ENCODE data around the gene SP3. TPM values are rescaled to one million over a fixed set of nuclear protein-coding genes. Genes with fewer than 3 reads are reported as not detected.

SP3 gene
- total and polyA plus RNA-seq, 9 of the 15 experiments (the other 6 are each of a cell fraction or from before 2014, with no cell fraction given), result 12.0 to 106 (median 74.9) TPM

DNA sequence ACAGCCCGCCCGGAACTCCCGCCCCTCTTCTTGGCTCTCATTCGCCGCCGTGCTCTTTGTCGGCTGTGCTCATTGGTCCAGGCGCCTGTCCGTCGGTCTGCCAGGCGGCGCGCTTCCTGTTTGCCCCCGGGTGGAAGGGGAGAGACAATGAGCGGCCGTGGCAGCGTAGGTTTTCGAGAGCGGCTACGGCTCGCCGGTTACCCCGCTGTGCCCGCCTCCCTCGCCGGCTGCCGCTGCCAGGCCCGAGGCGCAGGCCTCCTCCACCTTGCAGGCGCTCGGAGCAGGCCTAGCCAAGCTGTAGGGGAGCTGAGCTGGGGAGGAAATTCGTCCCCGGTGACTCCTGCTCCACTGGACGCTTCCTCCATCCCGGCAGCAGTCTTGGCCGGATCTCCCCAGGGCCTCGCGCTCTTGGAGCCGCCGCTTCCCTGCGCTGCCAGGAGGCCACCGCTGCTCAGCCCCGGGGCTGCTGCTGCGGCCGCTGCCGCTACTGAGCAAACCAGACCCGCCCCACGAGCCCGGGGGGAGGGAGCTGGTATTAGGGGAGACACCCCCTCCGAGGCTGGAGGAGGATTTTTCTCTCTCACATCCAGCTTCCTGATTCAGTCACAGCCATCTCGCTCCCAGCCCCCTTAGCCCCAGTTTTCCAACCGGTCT is at the start of gene SP3 (continued):
- TF ChIP-seq, protein P1, sequence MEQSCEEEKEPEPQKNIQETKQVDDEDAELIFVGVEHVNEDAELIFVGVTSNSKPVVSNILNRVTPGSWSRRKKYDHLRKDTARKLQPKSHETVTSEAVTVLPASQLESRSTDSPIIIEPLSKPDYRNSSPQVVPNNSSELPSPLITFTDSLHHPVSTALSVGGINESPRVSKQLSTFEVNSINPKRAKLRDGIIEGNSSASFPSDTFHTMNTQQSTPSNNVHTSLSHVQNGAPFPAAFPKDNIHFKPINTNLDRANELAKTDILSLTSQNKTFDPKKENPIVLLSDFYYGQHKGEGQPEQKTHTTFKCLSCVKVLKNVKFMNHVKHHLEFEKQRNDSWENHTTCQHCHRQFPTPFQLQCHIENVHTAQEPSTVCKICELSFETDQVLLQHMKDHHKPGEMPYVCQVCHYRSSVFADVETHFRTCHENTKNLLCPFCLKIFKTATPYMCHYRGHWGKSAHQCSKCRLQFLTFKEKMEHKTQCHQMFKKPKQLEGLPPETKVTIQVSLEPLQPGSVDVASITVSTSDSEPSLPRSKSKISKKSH (CRISPR knock-in tag; IDR thresholded peaks at IDR 0.05), result no peak
- peak; percentile 34; the same call in 1 of the 2 replicates for TF ChIP-seq ETV1 (tag; conservative IDR thresholded peaks at IDR 0.05; ENCODE audit: low read depth)
- peak; percentile 88 for TF ChIP-seq TAF9B (IDR thresholded peaks at IDR 0.05; ENCODE audit: partially characterized antibody)
- TF ChIP-seq RFX1 (IDR thresholded peaks at IDR 0.05), result no peak
- peak; percentile 30; the same call in 1 of the 2 replicates for TF ChIP-seq MITF (IDR thresholded peaks at IDR 0.05)
- peak; percentile 89 for TF ChIP-seq POLR2H (tag; IDR thresholded peaks at IDR 0.05; ENCODE audit: low read depth)
- TF ChIP-seq CHD2 (IDR thresholded peaks at IDR 0.05; ENCODE audit: low read depth, low read length), result peak; percentile 84
- no peak for TF ChIP-seq ZNF696 (CRISPR knock-in tag; conservative IDR thresholded peaks at IDR 0.05)
- TF ChIP-seq U2AF2 (optimal IDR thresholded peaks at IDR 0.05; ENCODE audit: low read depth, low read length), result no peak
- TF ChIP-seq, protein P2, sequence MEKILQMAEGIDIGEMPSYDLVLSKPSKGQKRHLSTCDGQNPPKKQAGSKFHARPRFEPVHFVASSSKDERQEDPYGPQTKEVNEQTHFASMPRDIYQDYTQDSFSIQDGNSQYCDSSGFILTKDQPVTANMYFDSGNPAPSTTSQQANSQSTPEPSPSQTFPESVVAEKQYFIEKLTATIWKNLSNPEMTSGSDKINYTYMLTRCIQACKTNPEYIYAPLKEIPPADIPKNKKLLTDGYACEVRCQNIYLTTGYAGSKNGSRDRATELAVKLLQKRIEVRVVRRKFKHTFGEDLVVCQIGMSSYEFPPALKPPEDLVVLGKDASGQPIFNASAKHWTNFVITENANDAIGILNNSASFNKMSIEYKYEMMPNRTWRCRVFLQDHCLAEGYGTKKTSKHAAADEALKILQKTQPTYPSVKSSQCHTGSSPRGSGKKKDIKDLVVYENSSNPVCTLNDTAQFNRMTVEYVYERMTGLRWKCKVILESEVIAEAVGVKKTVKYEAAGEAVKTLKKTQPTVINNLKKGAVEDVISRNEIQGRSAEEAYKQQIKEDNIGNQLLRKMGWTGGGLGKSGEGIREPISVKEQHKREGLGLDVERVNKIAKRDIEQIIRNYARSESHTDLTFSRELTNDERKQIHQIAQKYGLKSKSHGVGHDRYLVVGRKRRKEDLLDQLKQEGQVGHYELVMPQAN (IDR thresholded peaks at IDR 0.05; ENCODE audit: borderline replicate concordance), result peak; percentile 85
- TF ChIP-seq, protein P3, sequence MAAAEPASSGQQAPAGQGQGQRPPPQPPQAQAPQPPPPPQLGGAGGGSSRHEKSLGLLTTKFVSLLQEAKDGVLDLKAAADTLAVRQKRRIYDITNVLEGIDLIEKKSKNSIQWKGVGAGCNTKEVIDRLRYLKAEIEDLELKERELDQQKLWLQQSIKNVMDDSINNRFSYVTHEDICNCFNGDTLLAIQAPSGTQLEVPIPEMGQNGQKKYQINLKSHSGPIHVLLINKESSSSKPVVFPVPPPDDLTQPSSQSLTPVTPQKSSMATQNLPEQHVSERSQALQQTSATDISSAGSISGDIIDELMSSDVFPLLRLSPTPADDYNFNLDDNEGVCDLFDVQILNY (CRISPR knock-in tag; IDR thresholded peaks at IDR 0.05), result no peak
- peak; percentile 83 for TF ChIP-seq NEUROD1 (IDR thresholded peaks at IDR 0.05; ENCODE audit: borderline replicate concordance, low read depth, low read length, partially characterized antibody)
- 0 out of 2 replicates have a peak, but pooled peaks have one; percentile 38 for TF ChIP-seq ZSCAN32 (CRISPR knock-in tag; IDR thresholded peaks at IDR 0.05)
- peak; percentile 29; the same call in 1 of the 2 replicates for TF ChIP-seq NR1H2 (CRISPR knock-in tag; IDR thresholded peaks at IDR 0.05)

Measured in K562 (cell line).